AG04449 (cell line): ENCODE data around the gene MYO18A.

Experiments used
- CTCF ChIA-PET: fragments of 350-600 bp; formaldehyde crosslinking; extraction: SDS; loops from one replicate; lab custom pipeline; 2021; ENCODE audit warnings: antibody characterized with exemption; lab: Yijun Ruan, JAX
- POLR2A ChIA-PET: fragments of 400-600, 350-600 bp; formaldehyde crosslinking; extraction: SDS; loops from one replicate; lab custom pipeline; 2020; ENCODE audit warnings: antibody characterized with exemption, inconsistent platforms; lab: Yijun Ruan, JAX
- DNase-seq: peaks from one replicate; pipeline ENCODE4 v3.0.0-alpha.2; 2010; ENCODE audit warnings: low read depth, low spot score
- H3K4me3 ChIP-seq: 2 replicates; pipeline ENCODE4 v1.5.1; 2011; ENCODE audit warnings: low read depth, mild to moderate bottlenecking, control low read depth, low read length
- TF ChIP-seq, protein P1 (sequence below): IDR thresholded peaks from one replicate; pipeline ENCODE4 v1.5.1; 2011; ENCODE audit warnings: mild to moderate bottlenecking, moderate library complexity, low read length, control low read depth, inconsistent platforms; ENCODE audit not compliant: insufficient read depth; ENCODE audit errors: missing control alignments

Gene MYO18A

DNA sequence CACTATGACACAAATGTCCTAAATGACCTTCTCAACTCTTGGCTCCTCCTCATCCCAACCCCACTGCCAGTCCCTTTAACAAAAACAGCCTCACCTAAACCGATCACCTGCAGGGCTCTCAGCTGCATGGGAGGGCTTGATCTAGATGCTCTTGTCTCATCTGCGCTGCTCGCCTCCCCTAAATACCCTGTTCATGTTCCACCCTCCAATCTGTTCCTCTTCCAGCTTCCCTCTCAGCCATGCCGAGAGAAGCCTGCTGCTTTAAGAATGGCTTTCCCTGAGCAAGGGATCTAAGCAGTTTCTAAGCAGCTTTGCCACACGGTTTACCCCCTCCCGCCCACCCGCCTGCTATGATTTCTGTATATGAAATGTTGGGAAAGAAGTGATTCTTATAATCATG lies 113.6 kb downstream of the MYO18A start:
- CTCF ChIA-PET: interaction anchor here (0.7 to 4.0 kb wide), 4 partner anchors 15 to 113 kb away, joined by 3 to 15 read pairs (median 4); no protein-coding TSS in a partner anchor
- POLR2A ChIA-PET: no interaction called here
- TF ChIP-seq, protein P1, sequence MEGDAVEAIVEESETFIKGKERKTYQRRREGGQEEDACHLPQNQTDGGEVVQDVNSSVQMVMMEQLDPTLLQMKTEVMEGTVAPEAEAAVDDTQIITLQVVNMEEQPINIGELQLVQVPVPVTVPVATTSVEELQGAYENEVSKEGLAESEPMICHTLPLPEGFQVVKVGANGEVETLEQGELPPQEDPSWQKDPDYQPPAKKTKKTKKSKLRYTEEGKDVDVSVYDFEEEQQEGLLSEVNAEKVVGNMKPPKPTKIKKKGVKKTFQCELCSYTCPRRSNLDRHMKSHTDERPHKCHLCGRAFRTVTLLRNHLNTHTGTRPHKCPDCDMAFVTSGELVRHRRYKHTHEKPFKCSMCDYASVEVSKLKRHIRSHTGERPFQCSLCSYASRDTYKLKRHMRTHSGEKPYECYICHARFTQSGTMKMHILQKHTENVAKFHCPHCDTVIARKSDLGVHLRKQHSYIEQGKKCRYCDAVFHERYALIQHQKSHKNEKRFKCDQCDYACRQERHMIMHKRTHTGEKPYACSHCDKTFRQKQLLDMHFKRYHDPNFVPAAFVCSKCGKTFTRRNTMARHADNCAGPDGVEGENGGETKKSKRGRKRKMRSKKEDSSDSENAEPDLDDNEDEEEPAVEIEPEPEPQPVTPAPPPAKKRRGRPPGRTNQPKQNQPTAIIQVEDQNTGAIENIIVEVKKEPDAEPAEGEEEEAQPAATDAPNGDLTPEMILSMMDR: no peak
- H3K4me3 ChIP-seq: no peak overlapping the region
- DNase-seq: no peak

DNA sequence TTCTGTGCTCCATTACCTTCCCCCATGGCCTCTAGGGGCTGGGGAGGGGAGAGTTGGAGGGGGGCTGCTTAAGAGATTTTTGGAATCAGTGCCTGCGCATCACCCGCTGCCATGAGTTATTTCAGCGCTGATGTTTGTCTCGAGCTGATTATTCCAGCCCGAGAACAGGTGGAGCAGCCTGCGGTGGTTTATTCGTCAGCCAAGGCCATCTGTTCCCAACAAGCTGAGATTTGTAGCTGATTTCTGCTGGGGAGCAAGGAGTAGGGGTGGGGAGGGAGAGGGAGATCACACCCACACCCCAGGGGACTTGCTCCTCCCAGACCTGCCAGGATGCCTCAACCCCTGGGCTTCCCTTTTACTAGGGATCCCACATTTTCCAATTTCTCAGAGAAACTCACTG lies 114.2 kb downstream of the MYO18A start:
- ChIA-PET POLR2A (no interaction called here), CTCF (interaction anchor here (1.9 kb wide), 1 partner anchor 100 kb away, joined by 6 read pairs; no protein-coding TSS in a partner anchor)
- TF ChIP-seq, protein P1: no peak
- DNase-seq: no peak
- H3K4me3 ChIP-seq: no peak overlapping the region

DNA sequence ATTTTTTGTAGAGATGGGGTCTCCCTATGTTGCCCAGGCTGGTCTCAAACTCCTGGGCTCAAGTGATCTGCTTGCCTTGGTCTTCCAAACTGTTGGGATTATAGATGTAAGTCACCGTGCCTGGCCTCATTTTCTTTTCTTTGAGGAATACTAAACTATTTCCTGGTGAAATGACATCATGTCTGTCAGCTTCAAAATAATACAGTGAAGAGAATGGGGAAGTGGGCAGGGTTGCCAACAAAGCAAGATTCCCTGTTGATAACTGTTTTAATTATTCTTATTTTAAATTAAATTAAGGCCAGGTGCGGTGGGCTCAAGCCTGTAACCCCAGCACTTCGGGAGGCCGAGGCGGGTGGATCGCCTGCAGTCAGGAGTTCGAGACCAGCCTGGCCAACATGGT lies 116.2 kb downstream of the MYO18A start:
- DNase-seq: no peak
- ChIA-PET POLR2A (interaction anchor here (0.8 kb wide), 1 partner anchor 90 kb away, joined by 3 read pairs; no protein-coding TSS in a partner anchor), CTCF (interaction anchor here (0.7 to 3.6 kb wide), 5 partner anchors 13 to 95 kb away, joined by 3 to 19 read pairs (median 3); no protein-coding TSS in a partner anchor)
- TF ChIP-seq, protein P1: no peak
- no peak overlapping the region for H3K4me3 ChIP-seq

DNA sequence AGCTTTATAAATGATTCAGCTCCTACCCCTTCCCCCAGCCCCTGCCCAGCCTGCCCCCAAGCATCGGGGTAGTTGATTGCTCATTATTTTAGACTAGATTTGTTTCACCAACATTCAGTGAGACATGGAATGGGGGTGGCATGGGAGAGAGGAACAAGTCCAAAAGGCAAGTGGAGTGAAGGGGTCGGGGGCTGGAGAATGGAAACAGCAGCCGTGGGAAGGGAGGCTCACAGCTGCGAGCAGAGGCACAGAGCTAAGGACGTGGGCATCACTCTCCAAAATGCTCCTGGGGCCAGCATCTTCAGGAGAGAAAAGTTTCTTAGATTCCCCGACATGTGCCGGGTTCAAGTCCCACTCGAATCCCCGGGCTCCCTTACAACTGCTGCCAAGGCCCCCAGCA lies 118.0 kb downstream of the MYO18A start:
- TF ChIP-seq, protein P1: no peak
- no peak for DNase-seq
- CTCF ChIA-PET: interaction anchor here (0.5 to 3.6 kb wide), 3 partner anchors 54 to 714 kb away, joined by 3 to 19 read pairs (median 5); no protein-coding TSS in a partner anchor
- no peak overlapping the region for H3K4me3 ChIP-seq
- POLR2A ChIA-PET: no interaction called here

DNA sequence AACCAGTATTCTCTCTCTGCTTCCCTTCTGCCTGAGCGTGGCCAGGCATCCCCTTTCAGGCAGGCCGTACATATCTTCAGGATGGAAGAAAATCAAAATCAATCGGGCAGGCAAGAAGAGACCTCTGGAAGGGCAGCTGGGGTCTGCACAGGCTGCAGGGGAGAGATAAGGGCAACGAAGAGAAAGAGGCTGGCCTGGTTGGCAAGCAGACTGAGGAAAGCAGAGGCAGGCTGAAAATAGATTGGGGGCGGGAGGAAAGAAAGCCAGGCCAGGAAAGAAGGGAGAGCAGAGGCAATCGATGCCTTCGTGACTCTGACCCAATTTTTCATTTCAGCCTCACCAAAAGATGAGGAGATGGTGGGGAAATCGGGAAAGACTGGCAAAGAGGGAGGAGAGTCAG lies 119.2 kb downstream of the MYO18A start:
- no peak for DNase-seq
- H3K4me3 ChIP-seq: no peak overlapping the region
- TF ChIP-seq, protein P1: no peak
- ChIA-PET POLR2A (no interaction called here), CTCF (interaction anchor here (1.3 to 3.6 kb wide), 2 partner anchors 51 to 55 kb away, joined by 3 to 19 read pairs; no protein-coding TSS in a partner anchor)

DNA sequence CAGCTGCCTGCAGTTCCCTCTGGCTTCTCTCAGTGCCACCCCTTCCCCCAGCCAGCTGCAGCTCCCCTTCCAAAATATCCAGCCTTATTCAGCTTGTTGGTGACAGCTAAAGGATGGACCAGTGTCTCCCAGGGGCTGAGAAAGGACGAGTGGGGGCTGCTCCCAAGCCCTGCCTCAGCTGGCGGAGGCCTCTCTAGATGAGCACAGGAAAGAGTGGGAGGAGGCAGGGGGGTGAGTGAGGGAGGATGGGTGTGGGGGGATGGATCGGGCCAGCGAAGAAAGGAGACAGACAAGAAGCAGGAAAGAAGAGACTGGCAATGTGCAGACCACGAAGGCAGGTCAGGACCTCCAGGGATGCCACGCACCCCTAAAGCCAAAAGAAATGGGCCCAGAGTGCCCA lies 119.7 kb downstream of the MYO18A start:
- TF ChIP-seq, protein P1: no peak
- POLR2A ChIA-PET: no interaction called here
- CTCF ChIA-PET: interaction anchor here (1.3 kb wide), 1 partner anchor 52 kb away, joined by 3 read pairs; no protein-coding TSS in a partner anchor
- no peak for DNase-seq
- H3K4me3 ChIP-seq: no peak overlapping the region
